Measurements from ENCODE around the gene NR6A1. TPM values are rescaled to one million over a fixed set of nuclear protein-coding genes. Genes with fewer than 3 reads are reported as not detected.

The NR6A1 gene
- total and polyA plus RNA-seq, 11 donors = 0.65 to 5.7 (median 1.6) TPM

DNA sequence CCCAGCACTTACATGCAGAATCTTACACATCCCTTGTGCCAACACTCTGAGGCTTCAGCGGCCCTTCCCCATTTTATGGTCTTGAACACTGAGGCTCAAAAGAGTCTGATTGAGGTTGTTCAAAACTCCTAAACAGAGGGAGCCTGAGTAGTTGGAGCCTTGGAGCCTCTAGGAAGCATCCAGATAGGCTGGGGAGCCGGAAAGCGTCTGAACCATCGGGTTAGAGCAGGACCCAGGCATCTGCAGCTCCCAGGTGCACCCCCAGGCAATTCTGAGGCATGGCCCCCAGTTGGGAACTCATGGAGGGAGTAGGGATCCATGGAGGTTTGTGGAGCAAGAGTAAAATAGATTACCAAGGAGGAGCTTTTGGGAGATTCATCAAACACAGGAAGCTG, 9.6 kb upstream of the NR6A1 start:
- H3K4me1 ChIP-seq = peaks cover 6 to 75% (median 36%) of the 10 kb centered on the region in 12 donors
- H3K4me3 ChIP-seq = no peak overlapping the region
- ATAC-seq (no peak), DNase-seq (no peak)
- no peaks in the 10 kb centered on the region for H3K36me3 ChIP-seq
- H3K27me3 ChIP-seq = peaks cover 0 to 4% (median 0%) of the 10 kb centered on the region in 9 donors
- peak overlapping the region in 7 of 12 donors; percentile 51 to 86 (median 69) for H3K27ac ChIP-seq
- 92 to 97% (median 95%) methylated on average over 3 to 4 of the region's 4 CpGs for WGBS, 4 donors
- TF ChIP-seq, protein P1, sequence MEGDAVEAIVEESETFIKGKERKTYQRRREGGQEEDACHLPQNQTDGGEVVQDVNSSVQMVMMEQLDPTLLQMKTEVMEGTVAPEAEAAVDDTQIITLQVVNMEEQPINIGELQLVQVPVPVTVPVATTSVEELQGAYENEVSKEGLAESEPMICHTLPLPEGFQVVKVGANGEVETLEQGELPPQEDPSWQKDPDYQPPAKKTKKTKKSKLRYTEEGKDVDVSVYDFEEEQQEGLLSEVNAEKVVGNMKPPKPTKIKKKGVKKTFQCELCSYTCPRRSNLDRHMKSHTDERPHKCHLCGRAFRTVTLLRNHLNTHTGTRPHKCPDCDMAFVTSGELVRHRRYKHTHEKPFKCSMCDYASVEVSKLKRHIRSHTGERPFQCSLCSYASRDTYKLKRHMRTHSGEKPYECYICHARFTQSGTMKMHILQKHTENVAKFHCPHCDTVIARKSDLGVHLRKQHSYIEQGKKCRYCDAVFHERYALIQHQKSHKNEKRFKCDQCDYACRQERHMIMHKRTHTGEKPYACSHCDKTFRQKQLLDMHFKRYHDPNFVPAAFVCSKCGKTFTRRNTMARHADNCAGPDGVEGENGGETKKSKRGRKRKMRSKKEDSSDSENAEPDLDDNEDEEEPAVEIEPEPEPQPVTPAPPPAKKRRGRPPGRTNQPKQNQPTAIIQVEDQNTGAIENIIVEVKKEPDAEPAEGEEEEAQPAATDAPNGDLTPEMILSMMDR (IDR thresholded peaks at IDR 0.05) = no peak
- TF ChIP-seq POLR2A (IDR thresholded peaks at IDR 0.05) = no peak
- intact Hi-C loops (cut with DNase I) = loop anchor here in 1 of 10 donors (5.0 kb wide), 1 partner anchor 62 kb away; no protein-coding TSS in a partner anchor
- H3K9me3 ChIP-seq = no peaks in the 10 kb centered on the region

- ATAC-seq (peak in 3 of 4 donors; percentile 11 to 65 (median 39)), DNase-seq (peak; percentile 66 to 75 (median 69))
- Histone ChIP-seq H3K27me3 (peaks cover 0 to 4% (median 0%) of the 10 kb centered on the region in 9 donors), H3K4me3 (peak overlapping the region in 1 of 12 donors; percentile 7), H3K4me1 (peaks cover 6 to 75% (median 36%) of the 10 kb centered on the region in 12 donors), H3K27ac (peak overlapping the region in 11 of 12 donors; percentile 37 to 86 (median 65)), H3K36me3 (no peaks in the 10 kb centered on the region), H3K9me3 (no peaks in the 10 kb centered on the region)
- TF ChIP-seq, protein P1 (IDR thresholded peaks at IDR 0.05) = no peak
- no peak for TF ChIP-seq POLR2A (IDR thresholded peaks at IDR 0.05)
- intact Hi-C loops (cut with DNase I) = loop anchor here in 1 of 10 donors (5.0 kb wide), 1 partner anchor 62 kb away; no protein-coding TSS in a partner anchor
- 32 to 50% (median 44%) methylated on average over 3 to 14 of the region's 14 CpGs for WGBS, 4 donors
Observed at GRCh38 chr9:124780060-124780756, 9.1 kb upstream of the NR6A1 start.

DNA sequence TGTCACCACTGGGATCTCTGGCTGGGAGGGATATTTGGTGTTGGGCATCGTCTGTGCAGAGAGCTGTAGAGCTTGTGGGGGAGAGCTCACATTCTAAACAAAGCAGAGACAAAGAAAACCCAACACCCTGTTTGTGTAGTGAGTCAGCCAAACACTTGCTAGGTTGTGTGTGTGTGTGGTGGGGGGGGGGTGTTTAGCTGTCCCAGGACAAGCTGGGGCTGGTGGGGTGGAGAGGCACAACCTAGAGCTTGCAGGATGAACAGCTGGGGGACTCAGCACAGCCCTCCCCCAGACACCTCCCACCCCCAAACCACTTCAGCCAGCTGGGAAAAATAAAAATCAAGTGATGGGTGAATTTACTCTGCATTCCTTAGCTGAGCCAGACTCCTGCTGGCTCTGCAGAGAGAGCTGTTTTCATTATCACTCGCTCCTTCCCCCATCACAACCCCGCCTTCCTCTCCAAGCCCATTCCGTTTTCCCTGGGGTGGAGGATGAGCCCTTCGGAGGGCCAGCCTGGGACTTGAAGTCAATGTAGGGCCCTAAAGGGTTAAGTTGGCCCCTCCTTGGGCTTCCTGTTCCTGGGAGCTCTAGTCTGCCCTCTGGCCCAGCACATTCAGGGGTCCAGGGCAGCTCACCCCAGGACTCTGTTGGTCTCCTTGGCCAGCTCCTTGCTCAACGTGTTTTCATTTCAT, 8.4 kb upstream of the NR6A1 start:
- 19 to 41% (median 30%) methylated on average over 6 of the region's 6 CpGs for WGBS, 4 donors
- intact Hi-C loops (cut with DNase I) = loop anchor here in 7 of 10 donors (5.0 to 10.0 kb wide), 4 partner anchors 53 to 595 kb away; partner anchors contain the start of gene SCAI (in 1 of the 7)

More for the DNA sequence above, 8.4 kb upstream of the NR6A1 start:
- Histone ChIP-seq H3K4me3 (peak overlapping the region in 1 of 12 donors; percentile 7), H3K27ac (peak overlapping the region; percentile 2 to 86 (median 64)), H3K36me3 (no peaks in the 10 kb centered on the region), H3K9me3 (no peaks in the 10 kb centered on the region), H3K4me1 (peaks cover 6 to 75% (median 34%) of the 10 kb centered on the region in 12 donors), H3K27me3 (peaks cover 0 to 4% (median 0%) of the 10 kb centered on the region in 9 donors)
- ATAC-seq (peak in 2 of 4 donors; percentile 25 to 40), DNase-seq (peak in 1 of 5 donors; percentile 63)
- TF ChIP-seq, protein P1 (IDR thresholded peaks at IDR 0.05) = no peak
- TF ChIP-seq POLR2A (IDR thresholded peaks at IDR 0.05) = no peak
